Suppressor macrophage (primary cell): Measurements from ENCODE around the gene TJP3.
"Not testable (repeated sequence)": the region's sequence is repeated elsewhere in the genome, so short reads cannot be mapped to it uniquely, and the experiment has no call there.

Experiments used
- DNase-seq, 4 experiments: peaks; one replicate each; pipeline ENCODE4 v3.0.0-alpha.2; 2020 to 2022

TJP3 gene

DNA sequence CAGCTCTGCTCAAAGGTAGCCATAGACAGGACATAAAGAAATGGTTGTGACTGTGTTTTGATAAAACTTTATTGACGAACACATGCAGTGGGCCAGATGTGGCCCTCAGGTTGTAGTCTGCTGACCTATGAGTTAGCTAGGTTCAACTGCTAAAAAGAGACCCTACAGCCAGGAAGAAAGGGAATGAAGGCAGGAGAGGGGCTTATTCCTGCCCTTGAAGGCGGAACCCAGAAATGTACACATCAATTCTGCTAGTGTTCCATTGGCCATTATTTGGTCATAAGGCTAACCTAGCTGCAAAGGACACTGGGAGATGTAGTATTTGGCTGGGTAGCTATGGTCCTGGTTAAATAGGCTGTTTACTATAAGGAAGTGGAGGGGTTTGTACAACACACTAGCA lies 35.3 kb downstream of the TJP3 start:
- peak in 2 of 4 experiments; percentile 34 to 37 for DNase-seq

DNA sequence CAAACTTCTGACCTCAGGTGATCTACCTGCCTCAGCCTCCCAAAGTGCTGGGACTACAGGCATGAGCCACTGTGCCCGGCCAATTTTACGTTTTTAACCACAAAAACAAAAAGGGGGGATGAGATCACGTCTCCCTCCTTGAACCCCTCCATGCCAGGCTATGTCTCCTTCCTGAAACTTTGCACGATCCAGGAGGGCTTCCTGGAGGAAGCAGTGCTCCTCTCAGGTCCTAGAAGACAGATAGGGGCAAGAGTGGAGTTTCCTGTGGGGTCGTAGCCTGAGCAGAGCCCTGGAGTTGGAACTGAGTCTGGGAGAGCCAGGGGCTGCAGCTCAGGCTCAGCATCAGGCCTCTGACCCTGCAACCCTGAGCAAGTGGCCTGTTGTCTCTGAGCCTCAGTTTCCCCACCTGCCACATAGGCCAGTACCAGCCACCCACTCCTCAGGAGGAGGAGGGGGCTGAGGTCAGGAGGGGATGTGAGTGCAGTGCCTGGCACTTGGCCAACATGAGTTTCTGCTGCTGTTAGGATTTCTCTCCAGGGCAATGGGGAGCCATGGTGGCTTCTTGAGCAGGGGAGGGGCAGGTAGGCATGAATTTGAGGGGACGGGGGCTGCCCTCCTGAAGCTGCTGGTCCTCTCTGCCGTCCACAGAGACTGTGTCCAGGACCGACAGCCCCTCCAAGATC lies 37.3 kb downstream of the TJP3 start:
- no peak for DNase-seq

DNA sequence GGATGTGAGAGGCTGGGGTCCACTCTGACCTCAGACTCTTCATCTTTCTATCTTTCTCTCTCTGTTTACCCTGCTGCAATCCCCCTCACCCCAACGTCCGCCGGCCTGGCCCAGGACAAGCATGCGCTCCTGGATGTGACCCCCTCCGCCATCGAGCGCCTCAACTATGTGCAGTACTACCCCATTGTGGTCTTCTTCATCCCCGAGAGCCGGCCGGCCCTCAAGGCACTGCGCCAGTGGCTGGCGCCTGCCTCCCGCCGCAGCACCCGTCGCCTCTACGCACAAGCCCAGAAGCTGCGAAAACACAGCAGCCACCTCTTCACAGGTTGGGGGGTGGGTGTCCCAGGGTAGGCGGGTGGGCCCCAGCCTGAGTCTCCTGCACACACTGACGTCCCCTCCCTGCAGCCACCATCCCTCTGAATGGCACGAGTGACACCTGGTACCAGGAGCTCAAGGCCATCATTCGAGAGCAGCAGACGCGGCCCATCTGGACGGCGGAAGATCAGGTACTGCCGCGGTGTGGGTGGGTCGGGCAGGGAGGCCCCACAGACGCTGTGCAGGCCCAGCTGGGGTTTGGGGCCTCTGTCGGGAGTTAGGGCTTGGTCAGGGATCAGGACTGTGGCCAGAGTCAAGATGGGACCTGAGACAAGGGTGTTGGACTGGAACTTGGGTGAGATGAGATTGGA lies 38.3 kb downstream of the TJP3 start:
- DNase-seq: no peak

DNA sequence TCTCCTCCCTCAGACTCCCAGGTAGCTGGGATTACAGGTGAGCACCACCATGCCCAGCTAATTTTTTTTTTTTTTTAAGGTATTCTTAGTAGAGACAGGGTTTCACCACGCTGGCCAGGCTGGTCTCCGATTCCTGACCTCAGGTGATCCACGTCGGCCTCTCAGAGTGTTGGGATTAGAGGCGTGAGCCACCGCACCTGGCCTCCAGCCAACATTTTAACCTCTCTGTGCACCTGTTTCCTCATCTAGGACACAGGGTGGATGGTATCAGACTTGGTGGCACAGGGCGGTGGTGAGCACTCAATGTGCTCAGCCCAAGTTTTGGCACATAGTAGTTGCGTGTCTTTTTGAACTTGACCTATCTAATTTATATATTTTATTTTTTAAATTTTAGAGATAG lies 40.8 kb downstream of the TJP3 start:
- DNase-seq: no peak

DNA sequence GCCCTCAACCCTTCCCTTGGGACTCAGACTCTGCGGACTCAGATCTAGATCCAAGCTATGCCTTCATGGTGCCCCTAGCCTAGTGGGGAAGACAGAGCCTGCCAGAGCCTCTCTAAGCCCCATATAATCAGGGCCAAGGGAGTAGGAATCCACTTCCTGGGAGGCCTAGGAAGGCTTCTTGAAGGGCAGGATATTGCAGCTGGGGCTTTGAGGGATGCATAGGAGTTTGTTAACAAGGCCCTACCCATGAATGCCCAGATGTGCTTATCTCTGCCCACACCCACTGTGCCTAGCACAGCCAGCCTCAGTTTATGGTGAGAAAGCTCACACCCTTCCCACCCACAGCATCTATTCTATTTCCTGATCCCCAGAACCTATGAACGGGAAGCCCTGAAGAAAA lies 42.0 kb downstream of the TJP3 start:
- no peak for DNase-seq

DNA sequence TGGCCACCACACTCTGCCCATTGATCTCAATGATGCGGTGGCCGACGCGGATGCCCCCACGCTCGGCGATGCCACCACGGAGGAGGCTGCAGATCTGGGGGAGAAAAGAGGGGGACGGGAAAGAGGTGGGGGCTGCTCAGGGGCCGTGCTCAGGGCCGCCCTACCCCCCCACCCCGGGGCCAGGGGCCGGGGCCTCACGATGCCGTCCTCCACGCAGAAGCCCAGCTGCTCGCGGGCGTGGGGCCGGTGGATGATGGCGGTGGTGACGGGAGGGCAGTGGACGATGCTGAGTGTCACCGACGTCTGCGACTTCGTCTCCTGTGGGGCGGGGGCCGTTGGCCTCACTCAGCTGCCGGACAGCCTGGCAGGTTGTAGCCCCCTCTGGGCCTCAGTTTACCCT lies 43.1 kb downstream of the TJP3 start:
- no peak for DNase-seq

DNA sequence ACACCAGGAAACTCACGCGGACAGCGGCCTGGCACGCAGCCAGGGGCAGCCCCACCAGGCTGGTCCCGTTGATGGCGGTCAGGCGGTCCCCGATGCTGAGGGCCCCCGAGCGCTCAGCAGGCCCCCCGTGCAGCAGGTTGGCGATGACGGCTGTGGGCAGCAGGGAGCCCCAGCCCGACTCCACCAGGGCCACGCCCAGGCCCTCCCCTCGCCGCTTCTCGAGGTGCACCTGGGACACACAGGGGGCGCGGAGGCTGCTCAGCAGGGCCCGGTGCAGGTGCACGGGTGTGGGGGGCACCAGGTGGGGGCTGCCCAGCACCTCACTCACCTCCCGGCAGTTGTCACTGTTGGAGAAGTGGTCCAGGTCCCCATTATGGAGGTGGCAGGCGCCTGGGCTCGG lies 44.3 kb downstream of the TJP3 start:
- no peak for DNase-seq

DNA sequence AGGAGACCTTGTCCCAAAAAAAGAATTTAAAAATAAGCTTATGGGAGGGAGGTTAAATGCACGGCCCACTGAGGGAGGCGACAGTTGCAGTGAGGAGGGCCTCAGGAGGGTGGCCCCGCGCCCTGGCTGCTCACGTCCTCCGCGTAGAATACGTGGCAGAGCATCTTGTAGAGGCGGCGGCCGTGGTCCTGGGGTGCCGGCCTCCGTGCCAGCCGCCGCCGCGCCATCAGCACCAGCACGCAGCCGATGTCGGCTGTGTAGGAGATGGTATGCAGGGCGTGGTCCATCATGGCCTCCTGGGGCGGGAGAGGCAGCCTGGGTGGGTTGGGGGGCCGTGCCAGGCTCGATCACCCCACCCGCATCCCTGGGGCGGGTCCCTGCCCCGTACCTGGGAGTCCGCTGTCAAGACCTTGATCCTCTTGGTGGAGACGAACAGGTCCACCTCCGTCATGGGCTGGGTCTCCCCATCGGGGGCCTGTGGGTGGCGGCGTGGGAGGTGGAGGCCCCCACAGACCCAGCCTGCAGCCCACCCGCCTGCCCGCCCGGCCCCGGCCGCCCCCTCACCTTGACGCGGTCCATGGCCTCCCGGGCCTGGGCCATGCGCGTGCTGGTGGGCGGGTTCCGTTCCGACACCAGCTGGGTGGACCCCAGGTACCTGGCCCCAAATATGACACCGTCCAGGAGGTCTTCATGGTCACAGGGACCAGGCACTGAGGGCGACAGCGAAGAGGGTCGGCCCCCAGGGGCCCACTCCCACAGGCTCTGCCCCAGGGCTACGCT lies 45.6 kb downstream of the TJP3 start:
- no peak for DNase-seq

DNA sequence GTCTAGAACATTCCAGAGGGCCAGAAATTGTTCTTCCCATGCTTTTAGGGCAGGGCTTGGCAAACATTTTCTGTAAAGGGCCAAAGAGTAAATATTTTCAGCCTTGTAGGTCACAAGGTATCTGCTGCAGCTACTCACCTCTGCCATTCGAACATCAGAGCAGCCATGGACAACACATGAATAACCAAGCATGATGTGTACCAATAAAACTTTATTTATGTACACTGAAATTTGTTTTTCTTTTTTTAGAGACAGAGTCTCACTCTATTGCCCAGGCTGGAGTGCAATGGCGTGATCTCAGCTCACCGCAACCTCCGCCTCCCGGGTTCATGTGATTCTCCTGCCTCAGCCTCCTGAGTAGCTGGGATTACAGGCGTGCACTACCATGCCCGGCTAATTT lies 49.5 kb downstream of the TJP3 start:
- not testable (repeated sequence) for DNase-seq

DNA sequence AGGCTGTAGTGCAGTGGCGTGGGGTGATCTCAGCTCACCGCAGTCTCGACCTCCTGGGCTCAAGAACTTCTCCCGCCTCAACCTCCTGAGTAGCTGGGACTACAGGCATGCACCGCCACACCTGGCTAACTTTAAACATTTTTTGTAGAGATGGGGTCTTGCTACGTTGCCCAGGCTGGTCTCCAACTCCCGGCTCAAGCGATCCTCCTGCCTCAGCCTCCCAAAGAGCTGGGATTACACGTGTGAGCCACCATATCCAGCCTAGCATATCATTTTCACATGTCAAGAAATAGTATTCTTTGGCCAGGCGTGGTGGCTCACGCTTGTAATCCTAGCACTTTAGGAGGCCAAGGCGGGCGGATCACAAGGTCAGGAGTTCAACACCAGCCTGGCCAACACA lies 50.1 kb downstream of the TJP3 start:
- not testable (repeated sequence) for DNase-seq

DNA sequence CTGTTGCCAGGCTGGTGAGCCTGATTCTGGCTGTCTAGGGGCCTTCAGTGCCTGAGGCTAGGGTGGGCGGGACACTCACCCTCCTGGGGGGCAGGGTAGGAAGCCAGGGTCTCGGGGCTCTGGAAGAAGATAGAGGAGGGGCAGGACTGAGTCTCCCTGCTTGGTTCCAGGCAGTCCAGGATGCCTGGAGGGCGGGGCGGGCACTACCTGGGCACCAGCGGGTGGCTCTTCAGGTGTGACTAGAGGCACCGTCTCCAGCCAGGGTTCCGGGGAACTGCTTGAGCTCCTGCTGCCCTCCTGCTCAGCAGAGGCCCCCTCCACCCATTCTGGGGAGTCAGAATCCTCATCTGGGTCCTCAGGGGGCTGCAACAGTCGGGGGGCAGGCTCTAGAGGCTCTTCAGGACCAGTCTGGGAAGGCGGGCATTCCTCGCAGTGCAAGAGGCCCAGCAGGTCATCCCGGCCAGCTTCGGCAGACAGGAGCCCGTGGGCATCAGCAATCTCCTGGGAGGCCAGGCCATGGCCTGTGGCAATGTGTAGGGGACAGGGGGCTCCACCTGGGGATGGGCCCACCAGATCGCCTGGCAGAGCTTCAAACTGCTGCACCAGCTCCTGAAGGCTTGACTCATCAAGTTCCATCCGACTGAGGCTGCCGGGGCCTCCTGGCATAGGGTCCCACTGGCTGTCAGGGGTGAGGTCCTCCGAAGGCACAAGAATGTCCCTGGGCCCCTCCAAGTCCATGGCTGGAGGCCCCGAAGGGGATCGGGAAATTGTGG lies 51.5 kb downstream of the TJP3 start:
- no peak for DNase-seq

DNA sequence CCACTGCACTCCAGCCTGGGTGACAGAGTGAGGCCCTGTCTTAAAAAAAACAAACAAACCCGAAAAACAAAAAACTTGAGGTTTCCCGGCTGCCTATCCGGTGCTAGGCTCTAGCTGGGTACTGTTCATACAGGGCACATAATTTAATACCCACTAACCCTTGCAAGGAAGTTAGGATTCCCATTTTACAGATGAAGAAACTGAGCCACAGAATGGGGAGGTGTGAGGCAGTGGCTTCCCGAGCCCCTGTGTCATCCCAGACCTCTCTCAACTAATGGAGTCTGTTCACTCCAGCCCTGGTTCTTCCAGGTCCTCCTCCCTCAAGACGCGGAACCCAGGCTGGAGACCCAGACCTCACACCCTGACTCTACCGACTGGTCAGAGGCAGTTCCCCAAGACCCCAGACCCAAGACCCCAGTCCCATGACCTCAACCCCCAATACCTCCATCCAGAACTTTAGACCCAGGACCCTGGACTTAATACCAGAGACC lies 52.7 kb downstream of the TJP3 start:
- no peak for DNase-seq

DNA sequence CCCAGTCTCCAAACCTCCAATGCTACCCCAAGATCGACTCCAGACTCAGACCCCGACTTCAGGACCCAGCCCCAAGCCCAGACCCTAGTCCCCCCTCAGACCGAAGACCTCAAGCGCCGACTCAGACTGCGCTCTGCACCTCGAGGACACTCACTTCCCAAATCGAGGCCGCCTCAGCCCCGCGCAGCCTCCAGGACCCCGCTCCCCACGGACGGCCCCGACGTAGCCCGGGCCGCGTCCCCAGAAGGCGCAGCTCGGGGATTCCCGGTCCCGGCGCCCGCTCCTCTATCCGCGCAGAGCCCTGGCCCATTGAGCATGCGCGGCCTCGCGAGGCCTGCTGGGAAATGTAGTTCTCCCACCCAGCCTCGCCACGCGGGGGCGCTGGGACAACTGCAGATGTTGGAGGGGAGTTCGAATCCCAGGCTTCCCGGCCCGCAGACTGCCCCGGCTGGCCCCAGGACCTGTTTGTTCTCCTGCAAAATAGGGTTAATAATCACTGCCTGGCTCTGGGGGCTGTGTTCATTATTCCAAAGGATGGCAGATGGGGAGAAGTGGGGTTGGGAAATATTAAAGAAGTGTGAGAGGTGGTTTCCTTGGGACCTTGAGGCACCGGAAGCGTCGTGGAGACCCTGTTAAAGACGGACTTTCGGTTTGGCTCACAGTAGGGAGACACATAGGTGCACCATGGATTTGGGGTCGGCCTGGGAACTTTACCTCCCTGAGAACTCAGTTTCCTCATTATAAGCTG lies 53.4 kb downstream of the TJP3 start, which contains the start of gene APBA3:
TSS of gene APBA3 (minus strand) at position 311 of the 748 bp plus-strand sequence. CDS start 1,428 bp downstream, outside the sequence.
- DNase-seq: peak; percentile 95 to 98 (median 97)

DNA sequence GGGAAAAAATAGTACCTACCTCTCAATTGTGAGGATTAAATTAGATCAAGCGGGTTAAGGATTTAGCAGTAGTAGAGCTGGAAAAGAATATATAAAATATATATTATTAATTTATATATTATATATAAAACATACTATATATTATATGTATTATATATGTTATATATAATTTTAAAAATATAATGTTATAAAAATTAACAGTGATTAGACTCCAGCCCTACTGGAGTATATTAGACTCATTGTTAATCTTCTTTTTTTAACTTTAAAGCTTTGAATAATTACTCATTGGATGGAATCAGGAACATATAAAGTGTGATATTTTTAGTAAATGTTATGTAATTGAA lies 53.9 kb downstream of the TJP3 start:
- no peak for DNase-seq

DNA sequence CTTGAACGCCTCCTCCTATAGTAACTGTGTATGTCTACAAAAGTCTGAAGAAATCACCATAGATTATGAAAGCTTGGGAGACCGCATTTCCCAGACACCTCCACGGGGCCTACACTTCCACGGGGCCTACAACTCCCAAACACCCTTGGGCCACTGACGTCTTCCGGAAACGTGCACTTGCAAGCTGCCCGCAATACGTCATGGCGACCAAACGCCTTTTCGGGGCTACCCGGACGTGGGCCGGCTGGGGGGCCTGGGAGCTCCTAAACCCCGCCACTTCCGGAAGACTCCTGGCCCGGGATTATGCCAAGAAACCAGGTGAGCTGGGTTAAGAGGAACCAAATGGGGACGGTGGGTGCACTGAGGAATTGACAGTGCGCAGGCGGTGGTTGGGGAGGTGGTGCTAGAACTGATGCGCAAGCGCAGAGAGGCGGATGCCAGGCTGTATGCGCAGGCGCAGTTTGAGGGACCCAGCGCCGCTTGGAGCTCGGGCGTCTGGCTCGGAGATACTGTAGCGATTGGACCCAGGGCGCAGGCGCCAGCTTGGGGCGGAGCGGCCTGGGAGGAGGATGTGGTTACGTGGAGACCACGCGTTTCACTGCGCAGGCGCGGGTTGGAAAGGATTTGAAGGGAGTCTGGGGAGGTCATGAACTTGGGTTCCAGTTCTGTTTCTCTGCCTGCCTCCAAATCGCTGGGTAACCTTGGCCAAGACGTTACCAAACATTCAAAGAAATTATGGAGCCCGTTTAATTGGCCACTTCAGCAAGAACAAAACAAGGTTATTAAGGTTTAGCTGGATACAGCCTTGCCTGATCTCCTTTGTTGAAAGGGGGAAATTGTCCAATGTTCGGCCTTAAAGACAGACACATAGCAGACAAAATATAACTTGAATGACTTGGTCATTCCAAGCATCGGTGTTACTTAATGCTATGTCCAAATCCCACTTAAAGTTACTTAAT lies 54.6 kb downstream of the TJP3 start, which contains the start of gene MRPL54:
TSS of gene MRPL54 (plus strand) at position 182 of the 959 bp plus-strand sequence. CDS start at position 201, 19 bp downstream.
- peak; percentile 100 for DNase-seq

DNA sequence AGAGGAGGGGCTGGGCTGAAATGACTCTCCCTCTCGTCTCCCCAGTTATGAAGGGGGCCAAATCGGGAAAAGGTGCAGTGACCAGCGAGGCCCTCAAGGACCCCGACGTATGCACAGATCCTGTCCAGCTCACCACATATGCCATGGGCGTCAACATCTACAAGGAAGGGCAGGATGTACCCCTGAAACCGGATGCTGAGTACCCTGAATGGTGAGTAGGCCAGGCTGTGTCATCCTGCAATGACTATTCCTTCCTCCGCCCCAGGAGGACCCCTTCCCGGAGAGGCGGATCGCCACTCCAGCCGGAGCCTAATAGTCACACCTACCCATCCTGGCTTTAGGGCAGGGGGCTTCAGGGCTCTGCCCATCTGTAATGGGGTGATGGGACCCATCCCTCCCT lies 56.9 kb downstream of the TJP3 start:
- no peak for DNase-seq

DNA sequence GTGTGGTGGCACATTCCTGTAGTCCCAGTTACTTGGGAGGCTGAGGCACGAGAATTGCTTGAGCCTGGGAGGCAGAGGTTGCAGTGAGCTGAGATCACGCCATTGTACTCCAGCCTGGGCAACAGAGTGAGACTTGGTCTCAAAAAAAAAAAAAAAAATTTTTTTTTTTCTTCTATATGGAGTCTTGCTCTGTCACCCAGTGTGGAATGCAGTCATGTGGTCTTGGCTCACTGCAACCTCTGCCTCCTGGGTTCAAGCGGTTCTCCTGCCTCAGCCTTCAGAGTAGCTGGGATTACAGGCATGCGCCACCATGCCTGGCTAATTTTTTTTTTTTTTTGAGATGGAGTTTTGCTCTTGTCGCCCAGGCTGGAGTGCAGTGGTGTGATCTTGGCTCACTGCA lies 57.6 kb downstream of the TJP3 start:
- DNase-seq: not testable (repeated sequence)

DNA sequence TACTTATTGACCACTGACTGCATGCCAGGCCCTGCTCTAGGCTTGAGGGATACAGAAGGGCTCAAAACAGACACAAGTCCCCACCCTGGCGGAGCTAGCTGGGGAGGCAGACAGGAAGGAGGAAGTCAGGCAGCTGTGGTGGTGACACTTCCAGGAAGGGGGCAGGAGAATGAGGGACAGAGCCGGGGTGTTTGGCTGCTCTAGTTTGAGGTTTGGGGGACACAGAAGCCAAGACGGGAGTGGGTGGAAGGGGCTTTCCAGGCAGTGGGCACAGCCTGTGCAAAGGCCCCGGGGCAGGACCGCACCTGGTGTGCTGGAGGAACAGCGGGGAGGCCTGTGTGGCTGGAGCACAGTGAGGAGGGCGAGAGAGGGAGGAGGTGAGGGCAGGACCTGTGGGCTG lies 58.3 kb downstream of the TJP3 start:
- peak in 1 of 4 experiments; percentile 27 for DNase-seq

DNA sequence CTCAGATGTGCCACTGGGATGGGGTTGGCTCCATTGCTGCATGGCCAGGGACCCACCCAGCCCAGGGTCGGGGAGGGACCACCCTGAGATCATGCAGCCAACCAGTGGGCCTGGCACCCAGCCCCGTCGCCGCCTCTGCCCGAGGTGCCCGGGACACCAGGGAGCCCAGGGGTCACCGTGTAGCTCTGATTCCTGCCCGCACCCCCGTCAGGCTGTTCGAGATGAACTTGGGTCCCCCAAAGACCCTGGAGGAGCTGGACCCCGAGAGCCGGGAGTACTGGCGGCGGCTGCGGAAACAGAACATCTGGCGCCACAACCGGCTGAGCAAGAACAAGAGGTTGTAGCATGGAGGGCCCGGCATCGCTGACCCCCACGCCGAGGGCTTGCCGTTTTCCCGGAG lies 58.9 kb downstream of the TJP3 start:
- no peak for DNase-seq

DNA sequence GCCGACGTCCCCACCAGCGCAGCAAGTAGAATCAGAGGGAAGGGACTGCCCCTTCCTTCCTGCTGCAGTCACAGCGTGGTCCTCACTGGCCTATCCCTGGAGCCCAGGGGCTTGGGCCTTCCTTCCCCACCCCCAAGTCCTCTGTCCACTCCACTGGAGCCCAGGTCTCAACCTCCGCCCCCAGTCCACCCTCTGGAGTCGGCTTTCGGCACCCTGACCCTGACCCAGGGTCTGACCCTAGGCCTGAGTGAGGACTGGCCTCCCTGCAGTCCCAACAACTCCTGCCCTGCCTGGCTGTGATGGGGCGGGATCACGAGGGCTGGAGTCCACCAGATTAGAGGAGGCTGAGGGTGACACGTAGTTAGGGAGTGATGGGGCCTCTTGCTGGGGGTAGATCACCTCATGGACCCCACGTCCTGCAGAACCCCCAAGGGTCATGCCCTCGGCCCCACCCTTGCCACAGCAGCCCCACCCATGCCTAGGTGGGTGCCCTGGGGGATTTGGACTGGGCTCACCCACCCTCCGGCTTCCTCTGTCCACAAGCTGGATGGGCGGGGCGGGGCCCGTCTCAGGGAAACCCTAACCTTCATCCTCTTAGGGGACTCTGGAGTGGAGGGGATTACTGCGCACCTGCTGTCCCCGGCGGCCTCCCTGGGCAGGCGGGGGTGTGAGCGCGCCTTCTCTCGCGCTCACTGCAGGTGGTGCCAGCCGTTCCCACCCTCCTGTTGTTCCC lies 60.0 kb downstream of the TJP3 start:
- no peak for DNase-seq
